HepG2 (cell line): ENCODE data around the gene SMURF2. TPM values are rescaled to one million over a fixed set of nuclear protein-coding genes. Genes with fewer than 3 reads are reported as not detected.

Source experiments
- ATAC-seq: fragments of 200-7000 bp; cut with Tn5 transposase; 3 replicates; pipeline ENCODE4 v1.9.1; 2020; ENCODE audit warnings: mild to moderate bottlenecking, moderate library complexity
- BruUV-seq: library from RNA; stranded (reverse); fragments of 400-500 nt; replicated peaks from 2 replicates; lab custom pipeline; 2021; lab: Mats Ljungman, UMichigan
- CTCF ChIA-PET: fragments of 300-600 bp; formaldehyde crosslinking; extraction: SDS; loops from one replicate; lab custom pipeline; 2021; ENCODE audit warnings: low total read pairs, inconsistent platforms, low intra/inter-chr PET ratio; lab: Yijun Ruan, JAX
- POLR2A ChIA-PET: fragments of 350-600 bp; sonication (Branson Sonifier 250); formaldehyde crosslinking; loops from one replicate; lab custom pipeline; 2020; ENCODE audit warnings: antibody characterized with exemption, inconsistent platforms; lab: Yijun Ruan, JAX
- DNase-seq: peaks from one replicate; pipeline ENCODE4 v3.0.0-alpha.2; 2015; ENCODE audit warnings: low spot score
- FAIRE-seq: peaks from 3 replicates; lab custom pipeline; 2011; peaks lifted over from hg19 to GRCh38; lab: Jason Lieb, UNC
- H2AFZ ChIP-seq: one replicate; pipeline ENCODE4 v1.6.1; 2011; ENCODE audit warnings: low read length, inconsistent platforms
- H3K27ac ChIP-seq: fragments of 300-600 bp; 3 replicates; pipeline ENCODE4 v1.8.0; 2011; ENCODE audit warnings: mixed run types, mild to moderate bottlenecking, mixed read lengths, low read length, inconsistent platforms; ENCODE audit not compliant: insufficient read depth; ENCODE audit errors: extremely low read length
- H3K27me3 ChIP-seq, 2 experiments: fragments of 200-600 bp in 1 of 2; 2 replicates in 1 of 2; 3 replicates in 1 of 2; pipeline versions ENCODE4 v1.6.0 to v1.8.0; 2011; ENCODE audit warnings: low read length in 2 of 2, mild to moderate bottlenecking in 2 of 2, moderate library complexity in 2 of 2, inconsistent platforms in 1 of 2; ENCODE audit not compliant: insufficient read depth in 2 of 2, control insufficient read depth in 1 of 2
- H3K36me3 ChIP-seq, 2 experiments: fragments of 200-600 bp in 1 of 2; replicated peaks in 1 of 2; 2 replicates in 1 of 2; 3 replicates in 1 of 2; pipeline versions ENCODE4 v1.5.1 to v1.8.0; 2011; ENCODE audit warnings: low read length in 2 of 2, inconsistent platforms in 1 of 2; ENCODE audit not compliant: insufficient read depth in 2 of 2, control insufficient read depth in 1 of 2
- H3K4me1 ChIP-seq: 2 replicates; pipeline ENCODE4 v1.5.1; 2012; ENCODE audit warnings: low read length, inconsistent platforms; ENCODE audit not compliant: insufficient read depth
- H3K4me2 ChIP-seq: 2 replicates; pipeline ENCODE4 v1.6.0; 2011; ENCODE audit warnings: low read depth, low read length, inconsistent platforms
- H3K4me3 ChIP-seq, 3 experiments: fragments of 200-600 bp in 1 of 3; sonication (generic), shearing (Covaris generic) in 1 of 3; replicated peaks in 1 of 3; 2 replicates each; pipeline ENCODE4 v1.5.1; 2011 to 2016; ENCODE audit warnings: low read length in 3 of 3, inconsistent platforms in 2 of 3, low read depth in 2 of 3, mild to moderate bottlenecking in 2 of 3, control low read depth in 1 of 3, mixed read lengths in 1 of 3; ENCODE audit not compliant: insufficient read depth in 1 of 3
- H3K79me2 ChIP-seq: one replicate; pipeline ENCODE4 v1.6.1; 2011; ENCODE audit warnings: low read length, inconsistent platforms; ENCODE audit not compliant: insufficient read depth
- H3K9ac ChIP-seq: 2 replicates; pipeline ENCODE4 v1.6.0; 2011; ENCODE audit warnings: mild to moderate bottlenecking, low read depth, low read length, inconsistent platforms; ENCODE audit not compliant: insufficient read depth
- H3K9me3 ChIP-seq: 2 replicates; pipeline ENCODE4 v1.5.1; 2012; ENCODE audit warnings: mild to moderate bottlenecking, low read length
- H4K20me1 ChIP-seq: 2 replicates; pipeline ENCODE4 v1.6.0; 2011; ENCODE audit warnings: inconsistent platforms, mild to moderate bottlenecking, low read length, moderate library complexity; ENCODE audit not compliant: insufficient read depth
- MED8 ChIP-seq: sonication (generic); formaldehyde crosslinking; IDR thresholded peaks from 2 replicates; pipeline ENCODE4 v1.8.1; 2023; ENCODE audit warnings: mild to moderate bottlenecking, missing genetic modification reagents; ENCODE audit not compliant: insufficient replicate concordance
- ZNF564 ChIP-seq: sonication (generic); formaldehyde crosslinking; IDR thresholded peaks from 2 replicates; pipeline ENCODE4 v1.8.1; 2023; ENCODE audit warnings: mild to moderate bottlenecking, missing genetic modification reagents
- ZXDC ChIP-seq: sonication (generic); formaldehyde crosslinking; IDR thresholded peaks from 2 replicates; pipeline ENCODE4 v1.5.0; 2020; ENCODE audit warnings: mild to moderate bottlenecking, missing genetic modification reagents
- WGBS: methylation state at CpG from one replicate; pipeline ENCODE4 v1.1.6; 2017; ENCODE audit warnings: low lambda C conversion rate; 5-methylcytosine and 5-hydroxymethylcytosine counted together
- in situ Hi-C: cut with HindIII; loops from 2 replicates; pipeline ENCODE4 v1.10.0; 2017; ENCODE audit warnings: low pct_unique_long_range_greater_than_20kb; ENCODE audit not compliant: extremely low pct_ligation_motif_present
- intact Hi-C: fragments of 100-400 bp; cut with micrococcal nuclease; formaldehyde crosslinking; loops from one replicate; pipeline ENCODE4 v1.10.0; 2022; ENCODE audit not compliant: unreplicated experiment
- polyA plus RNA-seq, 8 experiments: library from polyadenylated mRNA; depleted of rRNA in 3 of 8; stranded (reverse) in 7 of 8; unstranded in 1 of 8; fragments of >200 nt; fragmentation: Illumina TruSeq in 4 of 8; extraction: Trizol in 4 of 8; gene quantifications; 2 replicates each; pipeline versions ENCODE4 v1.2.1 to v1.2.3, GENCODE V29; 2011 to 2016; ENCODE audit warnings: low read depth in 4 of 8, missing spikeins in 1 of 8, mixed read lengths in 1 of 8; ENCODE audit not compliant: insufficient read depth in 1 of 8
- total RNA-seq, 5 experiments: library from RNA; depleted of rRNA; stranded (reverse); fragments of >200 nt; fragmentation: Illumina TruSeq; extraction: Trizol; gene quantifications; 2 replicates each; pipeline ENCODE4 v1.2.3, GENCODE V29; 2016; ENCODE audit warnings: low read depth in 1 of 5
- TF ChIP-seq, protein P1 (sequence below): fragments of 450-650 bp; IDR thresholded peaks from 2 replicates; pipeline ENCODE4 v1.6.1; 2016
- TF ChIP-seq, protein P2 (sequence below): sonication (generic); formaldehyde crosslinking; IDR thresholded peaks from 2 replicates; pipeline ENCODE4 v1.5.0; 2020; ENCODE audit warnings: missing genetic modification reagents

Gene SMURF2
- total and polyA plus RNA-seq, 2 of the 13 experiments (the other 11 are each of a cell fraction or from before 2014, with no cell fraction given) = 14.9 to 24.3 TPM

DNA sequence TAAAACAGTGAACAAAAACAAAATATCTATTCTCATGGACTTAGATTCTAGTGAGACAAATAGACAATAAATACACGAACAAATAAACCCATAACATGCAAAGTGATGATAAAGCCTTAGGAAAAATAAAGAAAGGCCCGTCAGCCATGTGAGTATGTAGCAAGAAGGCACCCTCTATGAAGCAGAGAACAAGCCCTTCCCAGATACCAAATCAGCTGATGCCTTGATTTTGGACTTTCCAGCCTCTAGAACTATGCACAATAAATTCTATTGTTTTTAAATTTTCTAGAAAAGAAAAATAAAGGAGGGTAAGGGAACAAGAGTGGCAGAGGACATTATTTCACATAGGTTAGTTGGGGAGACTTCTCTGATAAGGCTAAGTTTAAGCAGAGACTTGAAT is 40.7 kb upstream of the SMURF2 start:
- CTCF ChIA-PET = no interaction called here

More for the DNA sequence above, 40.7 kb upstream of the SMURF2 start:
- DNase-seq (no peak), ATAC-seq (no peak), FAIRE-seq (no peak)
- Histone ChIP-seq H3K27ac (no peak overlapping the region), H3K9me3 (no peaks in the 10 kb centered on the region), H3K27me3 (peaks cover 0 to 3% of the 10 kb centered on the region in 2 experiments; a peak in 1 of 5 replicates), H3K79me2 (no peaks in the 10 kb centered on the region), H3K4me2 (no peak overlapping the region), H2AFZ (no peak overlapping the region), H4K20me1 (no peaks in the 10 kb centered on the region), H3K36me3 (no peaks in the 10 kb centered on the region), H3K4me3 (no peak overlapping the region), H3K9ac (no peak overlapping the region), H3K4me1 (peaks cover 49% of the 10 kb centered on the region)
- 20% methylated on average over 2 of the region's 2 CpGs for WGBS
- TF ChIP-seq ZNF564 (CRISPR knock-in tag) = peak; percentile 94
- TF ChIP-seq MED8 (CRISPR knock-in tag) = no peak
- TF ChIP-seq, protein P1, sequence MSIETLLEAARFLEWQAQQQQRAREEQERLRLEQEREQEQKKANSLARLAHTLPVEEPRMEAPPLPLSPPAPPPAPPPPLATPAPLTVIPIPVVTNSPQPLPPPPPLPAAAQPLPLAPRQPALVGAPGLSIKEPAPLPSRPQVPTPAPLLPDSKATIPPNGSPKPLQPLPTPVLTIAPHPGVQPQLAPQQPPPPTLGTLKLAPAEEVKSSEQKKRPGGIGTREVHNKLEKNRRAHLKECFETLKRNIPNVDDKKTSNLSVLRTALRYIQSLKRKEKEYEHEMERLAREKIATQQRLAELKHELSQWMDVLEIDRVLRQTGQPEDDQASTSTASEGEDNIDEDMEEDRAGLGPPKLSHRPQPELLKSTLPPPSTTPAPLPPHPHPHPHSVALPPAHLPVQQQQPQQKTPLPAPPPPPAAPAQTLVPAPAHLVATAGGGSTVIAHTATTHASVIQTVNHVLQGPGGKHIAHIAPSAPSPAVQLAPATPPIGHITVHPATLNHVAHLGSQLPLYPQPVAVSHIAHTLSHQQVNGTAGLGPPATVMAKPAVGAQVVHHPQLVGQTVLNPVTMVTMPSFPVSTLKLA = no peak
- TF ChIP-seq ZXDC (CRISPR knock-in tag) = no peak
- TF ChIP-seq, protein P2, sequence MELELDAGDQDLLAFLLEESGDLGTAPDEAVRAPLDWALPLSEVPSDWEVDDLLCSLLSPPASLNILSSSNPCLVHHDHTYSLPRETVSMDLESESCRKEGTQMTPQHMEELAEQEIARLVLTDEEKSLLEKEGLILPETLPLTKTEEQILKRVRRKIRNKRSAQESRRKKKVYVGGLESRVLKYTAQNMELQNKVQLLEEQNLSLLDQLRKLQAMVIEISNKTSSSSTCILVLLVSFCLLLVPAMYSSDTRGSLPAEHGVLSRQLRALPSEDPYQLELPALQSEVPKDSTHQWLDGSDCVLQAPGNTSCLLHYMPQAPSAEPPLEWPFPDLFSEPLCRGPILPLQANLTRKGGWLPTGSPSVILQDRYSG (CRISPR knock-in tag) = no peak
- BruUV-seq = no TSS peak
- intact Hi-C loops = no loop called here
- POLR2A ChIA-PET = no interaction called here
- in situ Hi-C loops = no loop called here
